Mesodermal cell (in vitro differentiated cells): ENCODE data around the gene TSNAXIP1.
A peak's percentile ranks its signal among the peaks of the same experiment; 100 is the strongest.
"Not testable (repeated sequence)": the region's sequence is repeated elsewhere in the genome, so short reads cannot be mapped to it uniquely, and the experiment has no call there.

Experiments used
- H3K27ac ChIP-seq: 2 replicates; pipeline ENCODE4 v1.7.0; 2013; ENCODE audit warnings: mild to moderate bottlenecking, low read depth, low read length, moderate library complexity; ENCODE audit not compliant: severe bottlenecking
- H3K36me3 ChIP-seq: 2 replicates; pipeline ENCODE4 v1.7.1; 2013; ENCODE audit warnings: mild to moderate bottlenecking, low read length, moderate library complexity; ENCODE audit not compliant: control insufficient read depth, insufficient read depth
- H3K4me1 ChIP-seq: one replicate; pipeline ENCODE4 v1.7.1; 2013; ENCODE audit warnings: mild to moderate bottlenecking, low read length; ENCODE audit not compliant: insufficient read depth, control insufficient read depth, poor library complexity, severe bottlenecking
- H3K4me3 ChIP-seq: 2 replicates; pipeline ENCODE4 v1.7.0; 2013; ENCODE audit warnings: low read length, control low read depth, mild to moderate bottlenecking; ENCODE audit not compliant: insufficient read depth, poor library complexity, severe bottlenecking; ENCODE audit errors: extremely low read depth
- H3K9me3 ChIP-seq: 2 replicates; pipeline ENCODE4 v1.7.1; 2013; ENCODE audit warnings: mild to moderate bottlenecking, low read length, moderate library complexity; ENCODE audit not compliant: control insufficient read depth
- WGBS, 2 experiments: methylation state at CpG; one replicate each; pipeline ENCODE4 v1.1.5; 2013; ENCODE audit warnings: missing lambda C conversion rate in 2 of 2; ENCODE audit not compliant: insufficient coverage in 2 of 2; 5-methylcytosine and 5-hydroxymethylcytosine counted together

TSNAXIP1 gene

GRCh38 chr16:67834242-67834614 is 27.5 kb downstream of the TSNAXIP1 start:
- H3K4me1 ChIP-seq: peaks cover 12% of the 10 kb centered on the region
- no peak overlapping the region for H3K27ac ChIP-seq
- H3K4me3 ChIP-seq: peak overlapping the region; percentile 76
- H3K9me3 ChIP-seq: no peaks in the 10 kb centered on the region
- H3K36me3 ChIP-seq: peaks cover 25% of the 10 kb centered on the region
- 90 to 95% methylated on average over 7 to 8 of the region's 10 CpGs for WGBS, 2 experiments

GRCh38 chr16:67837190-67837589 is 30.5 kb downstream of the TSNAXIP1 start:
- not testable (repeated sequence) for H3K9me3 ChIP-seq, H3K27ac ChIP-seq, H3K4me1 ChIP-seq, H3K4me3 ChIP-seq, H3K36me3 ChIP-seq
- WGBS, 2 experiments: 80 to 96% methylated on average over 6 to 7 of the region's 10 CpGs

- no peak overlapping the region for H3K27ac ChIP-seq
- no peaks in the 10 kb centered on the region for H3K36me3 ChIP-seq
- 93 to 100% methylated on average over 1 to 2 of the region's 2 CpGs for WGBS, 2 experiments
- H3K4me1 ChIP-seq: no peaks in the 10 kb centered on the region
- no peaks in the 10 kb centered on the region for H3K9me3 ChIP-seq
- H3K4me3 ChIP-seq: no peak overlapping the region
These were observed 31.1 kb downstream of the TSNAXIP1 start for GRCh38 chr16:67837811-67838210.

- Histone ChIP-seq H3K27ac (peak overlapping the region; percentile 82), H3K36me3 (peaks cover 4% of the 10 kb centered on the region), H3K9me3 (no peaks in the 10 kb centered on the region), H3K4me1 (peaks cover 27% of the 10 kb centered on the region), H3K4me3 (peak overlapping the region; percentile 62)
- WGBS, 2 experiments: 64 to 70% methylated on average over 17 of the region's 17 CpGs
These were observed 34.6 kb downstream of the TSNAXIP1 start for GRCh38 chr16:67841198-67841815.

DNA sequence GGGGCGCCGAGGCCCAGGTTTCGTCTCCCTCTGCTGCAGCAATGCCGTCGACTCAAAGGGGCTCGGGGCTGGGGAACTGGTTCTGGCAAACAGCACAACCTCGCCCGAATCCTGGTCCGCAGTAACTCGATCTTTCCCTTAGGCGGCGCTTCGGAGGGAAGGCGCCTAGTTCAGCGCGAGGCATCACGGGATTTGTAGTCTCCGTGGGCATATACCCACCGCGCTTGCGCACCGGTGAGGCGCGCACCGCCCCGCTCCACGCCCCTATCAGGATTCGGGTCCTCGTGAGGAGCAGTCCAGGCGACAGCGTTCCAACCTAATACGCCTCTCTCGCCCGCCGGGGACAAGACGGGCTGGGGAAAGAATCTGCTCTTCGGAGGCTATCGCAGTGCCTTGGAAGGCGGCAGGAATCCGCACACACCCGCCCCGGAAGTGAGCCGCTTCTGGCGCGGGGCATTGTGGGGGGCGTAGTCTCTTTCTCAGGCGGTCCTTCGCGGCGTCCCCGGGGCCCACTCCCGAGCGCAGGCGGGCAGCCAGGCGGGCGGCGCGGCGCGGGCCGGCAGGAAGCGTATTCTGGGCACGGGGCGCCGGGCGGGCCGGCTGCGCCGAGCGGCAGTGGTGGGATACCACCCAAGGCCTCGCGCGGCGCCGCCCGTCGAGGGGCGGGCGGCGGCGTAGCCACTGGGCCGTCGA is 35.3 kb downstream of the TSNAXIP1 start, which contains the start of gene THAP11:
Gene THAP11, plus strand, starts transcription at position 505 of the 693 bp plus-strand sequence. CDS start 235 bp downstream, outside the sequence.
- H3K4me3 ChIP-seq: peak within 1 kb of the TSS; percentile 62
- peak within 1 kb of the TSS; percentile 82 for H3K27ac ChIP-seq
- no peaks in the 10 kb centered on the region for H3K9me3 ChIP-seq
- peaks cover 4% of the 10 kb centered on the region for H3K36me3 ChIP-seq
- H3K4me1 ChIP-seq: peaks cover 27% of the 10 kb centered on the region
- 0 to 2% methylated on average over 68 to 73 of the region's 83 CpGs for WGBS, 2 experiments

- WGBS, 2 experiments: 2% methylated on average over 60 to 62 of the region's 67 CpGs
These were observed 36.0 kb downstream of the TSNAXIP1 start for GRCh38 chr16:67842509-67843342.

DNA sequence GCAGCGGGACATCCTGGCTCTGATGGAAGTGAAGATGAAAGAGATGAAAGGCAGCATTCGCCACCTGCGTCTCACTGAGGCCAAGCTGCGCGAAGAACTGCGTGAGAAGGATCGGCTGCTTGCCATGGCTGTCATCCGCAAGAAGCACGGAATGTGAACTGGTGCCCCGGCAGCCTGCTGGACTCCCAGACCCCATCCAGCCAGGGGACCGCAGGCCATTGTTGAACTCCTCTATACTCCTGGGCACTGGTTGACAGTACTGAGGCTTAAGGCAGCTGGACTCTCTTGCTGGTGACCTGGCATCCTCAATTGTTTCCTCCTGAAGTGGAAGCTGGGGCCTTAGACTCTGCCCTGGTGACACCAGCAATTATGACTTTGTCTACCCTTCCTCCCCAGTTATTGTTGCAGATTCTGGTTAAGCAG is 36.7 kb downstream of the TSNAXIP1 start:
- Histone ChIP-seq H3K36me3 (peaks cover 7% of the 10 kb centered on the region), H3K4me1 (peaks cover 27% of the 10 kb centered on the region), H3K9me3 (no peaks in the 10 kb centered on the region), H3K27ac (peak overlapping the region; percentile 82), H3K4me3 (peak overlapping the region; percentile 62)
- 35 to 39% methylated on average over 11 of the region's 11 CpGs for WGBS, 2 experiments

More at GRCh38 chr16:67842509-67843342, 36.0 kb downstream of the TSNAXIP1 start:
- peak overlapping the region; percentile 82 for H3K27ac ChIP-seq
- H3K4me3 ChIP-seq: peak overlapping the region; percentile 62
- H3K9me3 ChIP-seq: no peaks in the 10 kb centered on the region
- H3K36me3 ChIP-seq: peaks cover 4% of the 10 kb centered on the region
- peaks cover 27% of the 10 kb centered on the region for H3K4me1 ChIP-seq

GRCh38 chr16:67844497-67844896 is 37.8 kb downstream of the TSNAXIP1 start:
- Histone ChIP-seq H3K4me1 (peaks cover 27% of the 10 kb centered on the region), H3K36me3 (peaks cover 17% of the 10 kb centered on the region), H3K27ac (no peak overlapping the region), H3K9me3 (no peaks in the 10 kb centered on the region), H3K4me3 (no peak overlapping the region)
- 65 to 88% methylated on average over 3 to 4 of the region's 4 CpGs for WGBS, 2 experiments

DNA sequence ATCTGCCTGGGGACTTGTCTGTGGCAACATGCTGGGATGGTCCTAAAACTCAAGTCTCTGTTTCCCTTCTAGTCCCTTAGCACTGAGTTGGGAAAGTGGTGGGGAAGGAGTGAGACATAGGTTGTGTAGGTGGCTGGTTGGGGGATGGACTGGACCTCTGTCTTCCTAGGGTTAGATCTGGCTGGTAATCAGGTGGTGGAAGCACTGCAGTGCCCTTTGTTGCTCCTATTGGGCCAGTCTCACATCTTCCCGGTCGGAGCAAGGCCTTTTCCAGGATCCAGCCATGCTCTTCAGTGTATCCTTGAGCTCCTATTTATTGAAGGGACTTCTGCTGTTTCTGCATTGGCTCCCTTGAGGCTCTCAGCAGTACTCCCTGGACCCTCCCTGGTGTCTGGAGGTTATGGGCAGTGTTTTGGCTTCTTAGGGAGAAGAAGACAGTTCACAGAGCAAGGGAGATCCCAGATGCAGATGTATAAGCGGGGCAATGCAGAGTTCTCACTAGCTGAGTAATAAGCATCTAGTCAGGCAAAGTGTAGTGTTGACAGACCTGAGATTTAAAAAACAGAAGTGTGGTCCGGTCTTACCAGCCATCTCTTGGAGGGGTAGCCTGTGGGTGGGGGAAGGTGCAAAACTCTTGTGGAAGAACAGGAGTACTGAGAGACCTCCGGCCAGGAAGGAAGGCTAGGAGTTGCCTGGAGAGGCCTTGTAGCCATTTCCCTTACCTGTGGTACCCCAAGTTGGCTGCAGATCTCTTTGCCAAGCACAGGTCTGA is 38.8 kb downstream of the TSNAXIP1 start:
- peak overlapping the region; percentile 99 for H3K4me3 ChIP-seq
- peak overlapping the region; percentile 93 for H3K27ac ChIP-seq
- peaks cover 27% of the 10 kb centered on the region for H3K4me1 ChIP-seq
- H3K36me3 ChIP-seq: peaks cover 20% of the 10 kb centered on the region
- H3K9me3 ChIP-seq: no peaks in the 10 kb centered on the region
- 87 to 93% methylated on average over 5 of the region's 5 CpGs for WGBS, 2 experiments

GRCh38 chr16:67846063-67846319 is 39.3 kb downstream of the TSNAXIP1 start:
- peak overlapping the region; percentile 93 for H3K27ac ChIP-seq
- peaks cover 27% of the 10 kb centered on the region for H3K4me1 ChIP-seq
- 100% methylated on average over 1 of the region's 2 CpGs; no CpG with 5 or more reads in 1 of the 2 experiments for WGBS, 2 experiments
- H3K4me3 ChIP-seq: peak overlapping the region; percentile 99
- peaks cover 25% of the 10 kb centered on the region for H3K36me3 ChIP-seq
- H3K9me3 ChIP-seq: no peaks in the 10 kb centered on the region
